Spleen (tissue), 11 donors: ENCODE measurements around the gene KLHL18. TPM values are rescaled to one million over a fixed set of nuclear protein-coding genes. Genes with fewer than 3 reads are reported as not detected.

Source experiments
- DNase-seq: peaks from one replicate; pipeline ENCODE4 v3.0.0-alpha.2; 2020
- H3K27ac ChIP-seq, 8 donors: fragments of 200-600 bp; sonication (generic) in 7 of 8; 1 replicate in 4 of 8; 2 replicates in 4 of 8; pipeline versions ENCODE4 v1.5.0 to v1.8.0; 2016 to 2021; ENCODE audit warnings: inconsistent platforms in 4 of 8, mild to moderate bottlenecking in 4 of 8, moderate library complexity in 1 of 8
- H3K27me3 ChIP-seq, 7 donors: fragments of 200-600 bp; sonication (generic) in 6 of 7; replicated peaks in 1 of 7; 1 replicate in 4 of 7; 2 replicates in 3 of 7; pipeline versions ENCODE4 v1.5.0 to v1.8.0; 2016 to 2021; ENCODE audit warnings: inconsistent platforms in 3 of 7, mild to moderate bottlenecking in 1 of 7
- H3K36me3 ChIP-seq, 6 donors: fragments of 200-600 bp; sonication (generic) in 5 of 6; 1 replicate in 4 of 6; 2 replicates in 2 of 6; pipeline versions ENCODE4 v1.5.0 to v1.8.0; 2016 to 2021; ENCODE audit warnings: inconsistent platforms in 2 of 6
- H3K4me1 ChIP-seq, 6 donors: fragments of 200-600 bp; sonication (generic) in 5 of 6; 1 replicate in 3 of 6; 2 replicates in 3 of 6; pipeline versions ENCODE4 v1.5.0 to v1.8.0; 2016 to 2021; ENCODE audit warnings: inconsistent platforms in 3 of 6
- H3K4me3 ChIP-seq, 8 donors: fragments of 200-600 bp; sonication (generic) in 7 of 8; 1 replicate in 4 of 8; 2 replicates in 4 of 8; pipeline versions ENCODE4 v1.5.0 to v1.8.0; 2016 to 2021; ENCODE audit warnings: inconsistent platforms in 4 of 8, mild to moderate bottlenecking in 4 of 8, moderate library complexity in 2 of 8
- H3K9me3 ChIP-seq, 8 donors: fragments of 200-600 bp; sonication (generic) in 7 of 8; 1 replicate in 4 of 8; 2 replicates in 4 of 8; pipeline versions ENCODE4 v1.5.0 to v1.8.0; 2016 to 2021; ENCODE audit warnings: inconsistent platforms in 4 of 8
- CTCF ChIP-seq, 11 experiments: fragments of 200-600 bp in 7 of 11; fragments of 450-650 bp in 4 of 11; sonication (generic) in 4 of 11; IDR thresholded peaks in 8 of 11; conservative IDR thresholded peaks in 3 of 11; 1 replicate in 7 of 11; 2 replicates in 4 of 11; pipeline versions ENCODE4 v1.4.0 to v1.8.0; 2016 to 2021; ENCODE audit warnings: antibody characterized with exemption in 11 of 11, inconsistent platforms in 4 of 11, mild to moderate bottlenecking in 1 of 11
- POLR2A ChIP-seq, 3 donors: fragments of 450-650 bp; IDR thresholded peaks; one replicate each; pipeline ENCODE4 v1.5.1; 2017; ENCODE audit warnings: antibody characterized with exemption in 3 of 3, mild to moderate bottlenecking in 1 of 3
- POLR2AphosphoS5 ChIP-seq, 3 donors: sonication (generic); formaldehyde crosslinking; IDR thresholded peaks; one replicate each; pipeline ENCODE4 v1.5.1; 2017; ENCODE audit warnings: antibody characterized with exemption in 3 of 3
- WGBS, 5 donors: extraction: QIAGEN DNeasy Blood & Tissue Kit in 3 of 5; methylation state at CpG; one replicate each; pipeline versions ENCODE4 v1.1.5 to v1.1.7; 2013 to 2018; 5-methylcytosine and 5-hydroxymethylcytosine counted together
- intact Hi-C: fragments of 100-400 bp; cut with DNase I; formaldehyde crosslinking; loops from one replicate; pipeline ENCODE4 v1.15.0; 2023; ENCODE audit warnings: low total_unique reads
- polyA plus RNA-seq, 3 donors: library from polyadenylated mRNA; stranded (reverse); fragments of 200-250 nt; gene quantifications; one replicate each; pipeline ENCODE4 v1.2.1, GENCODE V29; 2013
- total RNA-seq, 7 donors: library from RNA; depleted of rRNA in 3 of 7; stranded (reverse); fragments of >200 nt in 3 of 7; fragmentation: NEBNext Ultra II Directional in 4 of 7; extraction: Animal tissue kit (Norgen Biotek cat#: 25700) in 4 of 7; gene quantifications; one replicate each; pipeline versions ENCODE4 v1.1.0 to v1.2.1, GENCODE V29; 2016 to 2021
- donor health status: healthy with polysubstance abuse.
- donor health status: DM: no; HTN: no; CAD: no; lungs with moderate emphysema.
- donor health status: DM: no; HTN: no; CAD: no.
- donor health status: Bipolar disorder and iron deficiency.
- donor health status: healthy.
- donor health status: DM: no; HTN: no; CAD: no.
- donor health status: DM: yes; HTN: yes; CAD: no.

The KLHL18 gene
- total and polyA plus RNA-seq, 10 donors: 19.2 to 44.6 (median 29.7) TPM

GRCh38 chr3:47333907-47334306 lies 51.2 kb downstream of the KLHL18 start:
- Histone ChIP-seq H3K9me3 (no peaks in the 10 kb centered on the region), H3K36me3 (peaks cover 6 to 100% (median 95%) of the 10 kb centered on the region in 6 donors), H3K4me3 (no peak overlapping the region), H3K27me3 (no peaks in the 10 kb centered on the region), H3K4me1 (no peaks in the 10 kb centered on the region), H3K27ac (no peak overlapping the region)
- WGBS, 5 donors: 77 to 88% (median 81%) methylated on average over 3 of the region's 3 CpGs
- TF ChIP-seq POLR2A (IDR thresholded peaks at IDR 0.05) (no peak), POLR2AphosphoS5 (IDR thresholded peaks at IDR 0.05) (no peak), CTCF (IDR thresholded peaks at IDR 0.05 in 8 of 11, conservative IDR thresholded peaks at IDR 0.05 in 3 of 11) (no peak)
- DNase-seq: no peak
- intact Hi-C loops: no loop called here

- intact Hi-C loops: no loop called here
- 88 to 95% (median 92%) methylated on average over 5 of the region's 5 CpGs for WGBS, 5 donors
- H3K4me1 ChIP-seq: no peaks in the 10 kb centered on the region
- H3K27me3 ChIP-seq: no peaks in the 10 kb centered on the region
- no peak overlapping the region for H3K4me3 ChIP-seq
- no peaks in the 10 kb centered on the region for H3K9me3 ChIP-seq
- no peak overlapping the region for H3K27ac ChIP-seq
- TF ChIP-seq POLR2AphosphoS5 (IDR thresholded peaks at IDR 0.05) (no peak), CTCF (IDR thresholded peaks at IDR 0.05 in 8 of 11, conservative IDR thresholded peaks at IDR 0.05 in 3 of 11) (no peak), POLR2A (IDR thresholded peaks at IDR 0.05) (no peak)
- H3K36me3 ChIP-seq: peaks cover 6 to 100% (median 87%) of the 10 kb centered on the region in 6 donors
- no peak for DNase-seq
Measured at GRCh38 chr3:47337656-47338055, 54.9 kb downstream of the KLHL18 start.

DNA sequence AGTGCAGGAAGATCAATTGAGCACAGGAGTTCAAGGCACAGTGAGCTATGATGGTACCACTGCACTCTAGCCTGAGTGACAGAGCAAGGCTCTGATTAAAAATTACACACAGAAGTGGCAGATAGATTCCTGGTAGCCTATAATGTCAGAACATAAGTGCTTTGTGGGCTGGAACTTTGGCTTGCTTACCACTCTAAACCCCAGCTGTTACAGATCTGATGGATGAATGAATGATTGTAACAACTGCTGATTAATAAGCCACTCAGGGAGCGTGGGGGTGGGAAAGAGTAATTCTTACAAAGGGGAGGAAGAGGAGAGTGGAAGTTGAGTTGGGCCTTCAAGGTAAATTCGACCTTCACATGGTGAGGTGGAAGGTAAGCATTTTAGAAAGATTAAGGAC lies 57.2 kb downstream of the KLHL18 start:
- no peaks in the 10 kb centered on the region for H3K4me1 ChIP-seq
- WGBS, 5 donors: 81 to 95% (median 86%) methylated on average over 2 of the region's 2 CpGs
- no peak for DNase-seq
- peaks cover 6 to 100% (median 86%) of the 10 kb centered on the region in 6 donors for H3K36me3 ChIP-seq
- H3K9me3 ChIP-seq: no peaks in the 10 kb centered on the region
- no peak for TF ChIP-seq CTCF (IDR thresholded peaks at IDR 0.05 in 8 of 11, conservative IDR thresholded peaks at IDR 0.05 in 3 of 11)
- no peak for TF ChIP-seq POLR2AphosphoS5 (IDR thresholded peaks at IDR 0.05)
- no peak for TF ChIP-seq POLR2A (IDR thresholded peaks at IDR 0.05)
- H3K27me3 ChIP-seq: no peaks in the 10 kb centered on the region
- H3K27ac ChIP-seq: no peak overlapping the region
- H3K4me3 ChIP-seq: no peak overlapping the region
- intact Hi-C loops: no loop called here

DNA sequence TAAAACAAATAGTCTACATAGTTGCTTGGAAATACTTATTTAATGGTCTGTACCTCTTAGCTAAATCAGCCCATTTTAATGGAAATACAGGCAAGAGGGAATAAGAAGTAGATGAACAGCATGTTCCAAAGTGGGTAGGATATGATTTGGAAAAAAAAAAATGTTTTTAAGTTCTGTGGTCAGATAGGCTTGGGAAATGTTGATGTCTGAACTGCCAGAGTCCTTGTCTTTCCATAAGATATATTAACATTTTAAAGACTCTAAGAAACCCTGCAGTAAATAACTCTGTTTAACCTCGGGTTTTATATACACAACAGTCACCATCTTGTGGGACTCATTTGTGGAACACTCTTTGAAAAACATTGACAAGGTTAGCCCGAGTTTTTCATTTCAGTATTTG lies 58.1 kb downstream of the KLHL18 start:
- intact Hi-C loops: no loop called here

More for the DNA sequence above, 58.1 kb downstream of the KLHL18 start:
- no peak for DNase-seq
- H3K9me3 ChIP-seq: no peaks in the 10 kb centered on the region
- peaks cover 6 to 100% (median 81%) of the 10 kb centered on the region in 6 donors for H3K36me3 ChIP-seq
- H3K27ac ChIP-seq: no peak overlapping the region
- H3K4me3 ChIP-seq: no peak overlapping the region
- peaks cover 0 to 7% (median 4%) of the 10 kb centered on the region in 6 donors for H3K4me1 ChIP-seq
- TF ChIP-seq POLR2AphosphoS5 (IDR thresholded peaks at IDR 0.05) (no peak), POLR2A (IDR thresholded peaks at IDR 0.05) (no peak), CTCF (IDR thresholded peaks at IDR 0.05 in 8 of 11, conservative IDR thresholded peaks at IDR 0.05 in 3 of 11) (no peak)
- H3K27me3 ChIP-seq: no peaks in the 10 kb centered on the region
- WGBS, 5 donors: 86 to 95% (median 91%) methylated on average over 2 of the region's 2 CpGs
